GM23338 (cell line): Measurements from ENCODE around the gene PACS2. TPM values are rescaled to one million over a fixed set of nuclear protein-coding genes. Genes with fewer than 3 reads are reported as not detected.

Experiments used
- ATAC-seq: fragments of 200-7000 bp; cut with Tn5 transposase; 3 replicates; pipeline ENCODE4 v1.9.1; 2020
- DNase-seq: peaks from one replicate; pipeline ENCODE4 v3.0.0-alpha.2; 2015; ENCODE audit warnings: low spot score
- H2AFZ ChIP-seq: fragments of 200-600 bp; sonication (generic); 2 replicates; pipeline ENCODE4 v1.8.0; 2016; ENCODE audit warnings: antibody characterized with exemption, mild to moderate bottlenecking, moderate library complexity
- H3F3A ChIP-seq: fragments of 200-600 bp; sonication (generic); replicated peaks from 2 replicates; pipeline ENCODE4 v1.8.0; 2017; ENCODE audit warnings: antibody characterized with exemption, mixed run types, low read depth
- H3K27ac ChIP-seq: fragments of 200-600 bp; sonication (generic); 2 replicates; pipeline ENCODE4 v1.6.1; 2016; ENCODE audit warnings: low read depth
- H3K27me3 ChIP-seq: fragments of 200-600 bp; sonication (generic); 2 replicates; pipeline ENCODE4 v1.8.0; 2016; ENCODE audit warnings: mild to moderate bottlenecking, mixed run types, moderate library complexity; ENCODE audit not compliant: insufficient read depth
- H3K36me3 ChIP-seq: fragments of 200-600 bp; sonication (generic); 2 replicates; pipeline ENCODE4 v1.8.0; 2016; ENCODE audit warnings: mild to moderate bottlenecking; ENCODE audit not compliant: insufficient read depth
- H3K4me1 ChIP-seq: fragments of 200-600 bp; sonication (generic); 2 replicates; pipeline ENCODE4 v1.8.0; 2016; ENCODE audit warnings: mild to moderate bottlenecking, moderate library complexity; ENCODE audit not compliant: insufficient read depth
- H3K4me2 ChIP-seq: fragments of 200-600 bp; sonication (generic); 2 replicates; pipeline ENCODE4 v1.7.1; 2017; ENCODE audit warnings: mixed run types
- H3K4me3 ChIP-seq: fragments of 200-600 bp; sonication (generic); 2 replicates; pipeline ENCODE4 v1.6.1; 2016; ENCODE audit warnings: mixed run types
- H3K79me2 ChIP-seq: fragments of 200-600 bp; sonication (generic); replicated peaks from 2 replicates; pipeline ENCODE4 v1.8.0; 2017; ENCODE audit warnings: mild to moderate bottlenecking; ENCODE audit not compliant: insufficient read depth
- H3K9me2 ChIP-seq: fragments of 200-600 bp; sonication (generic); 2 replicates; pipeline ENCODE4 v1.8.0; 2017; ENCODE audit not compliant: insufficient read depth
- H4K20me1 ChIP-seq: fragments of 200-600 bp; sonication (generic); replicated peaks from 2 replicates; pipeline ENCODE4 v1.8.0; 2017; ENCODE audit warnings: mild to moderate bottlenecking; ENCODE audit not compliant: insufficient read depth
- H3K27ac Mint-ChIP-seq: 2 replicates; pipeline ENCODE4 v1.8.0; 2020; ENCODE audit warnings: inconsistent platforms, mild to moderate bottlenecking, moderate library complexity, mixed read lengths
- H3K27me3 Mint-ChIP-seq: 3 replicates; pipeline ENCODE4 v1.8.0; 2022; ENCODE audit warnings: low read depth, mild to moderate bottlenecking, moderate library complexity, mixed read lengths, inconsistent platforms; ENCODE audit not compliant: insufficient read depth, poor library complexity
- H3K36me3 Mint-ChIP-seq: 3 replicates; pipeline ENCODE4 v1.8.0; 2021; ENCODE audit warnings: low read depth, mild to moderate bottlenecking, inconsistent platforms, moderate library complexity, mixed read lengths
- H3K4me1 Mint-ChIP-seq: 3 replicates; pipeline ENCODE4 v1.8.0; 2020; ENCODE audit warnings: mild to moderate bottlenecking, inconsistent platforms, mixed read lengths
- H3K4me3 Mint-ChIP-seq: 3 replicates; pipeline ENCODE4 v1.8.0; 2021; ENCODE audit warnings: moderate library complexity, mild to moderate bottlenecking, inconsistent platforms, mixed read lengths
- H3K9me3 Mint-ChIP-seq: 3 replicates; pipeline ENCODE4 v1.8.0; 2020; ENCODE audit warnings: moderate library complexity, mild to moderate bottlenecking, inconsistent platforms, mixed read lengths
- CTCF ChIP-seq, 2 experiments: fragments of 200-600 bp in 1 of 2; sonication (generic) in 1 of 2; conservative IDR thresholded peaks; 2 replicates each; pipeline versions ENCODE4 v1.5.1 to v1.6.1; 2016 to 2017; ENCODE audit warnings: antibody characterized with exemption in 2 of 2, low read depth in 2 of 2, mild to moderate bottlenecking in 2 of 2, moderate library complexity in 1 of 2
- ETS1 ChIP-seq: IDR thresholded peaks from 2 replicates; pipeline ENCODE4 v1.6.1; 2016; ENCODE audit warnings: antibody characterized with exemption
- EZH2phosphoT487 ChIP-seq: fragments of 200-600 bp; sonication (generic); IDR thresholded peaks from one replicate; pipeline ENCODE4 v1.8.1; 2018; ENCODE audit warnings: antibody characterized with exemption; ENCODE audit not compliant: unreplicated experiment
- JUNB ChIP-seq: IDR thresholded peaks from one replicate; pipeline ENCODE4 v1.6.1; 2016; ENCODE audit warnings: antibody characterized with exemption; ENCODE audit not compliant: unreplicated experiment
- POLR2AphosphoS5 ChIP-seq: IDR thresholded peaks from 2 replicates; pipeline ENCODE4 v1.6.1; 2016; ENCODE audit warnings: antibody characterized with exemption, low read depth
- REST ChIP-seq: IDR thresholded peaks from one replicate; pipeline ENCODE4 v1.6.1; 2018; ENCODE audit warnings: antibody characterized with exemption; ENCODE audit not compliant: unreplicated experiment
- ZNF114 ChIP-seq: fragments of 250-450 bp; sonication (Bioruptor Pico); IDR thresholded peaks from 2 replicates; pipeline ENCODE4 v1.5.0; 2020; ENCODE audit warnings: mild to moderate bottlenecking, moderate library complexity
- ZNF331 ChIP-seq: fragments of 250-450 bp; sonication (Bioruptor Pico); IDR thresholded peaks from 2 replicates; pipeline ENCODE4 v1.5.0; 2020; ENCODE audit warnings: low read depth, mild to moderate bottlenecking, moderate library complexity
- ZNF462 ChIP-seq: fragments of 250-450 bp; sonication (Bioruptor Pico); IDR thresholded peaks from 2 replicates; pipeline ENCODE4 v1.5.0; 2020; ENCODE audit warnings: mild to moderate bottlenecking, moderate library complexity
- polyA plus RNA-seq: library from polyadenylated mRNA; unstranded; fragments of >200 nt; fragmentation: Nextera tagmentation; extraction: Ambion mirVana; gene quantifications from 2 replicates; pipeline ENCODE4 v1.2.1, GENCODE V29; 2016
- total RNA-seq: library from RNA; depleted of rRNA; stranded (reverse); fragments of >200 nt; shearing (Covaris generic); gene quantifications from 2 replicates; pipeline ENCODE4 v1.2.3, GENCODE V29; 2014

PACS2 gene
- total and polyA plus RNA-seq, 2 experiments from 2014 or later = 22.5 to 79.0 TPM

GRCh38 chr14:105348169-105348944 is 33.8 kb downstream of the PACS2 start (continued):
- no peak for TF ChIP-seq ZNF462 (CRISPR knock-in tag)
- TF ChIP-seq EZH2phosphoT487 = no peak

GRCh38 chr14:105348945-105349699 is 34.6 kb downstream of the PACS2 start:
- Histone ChIP-seq H2AFZ (no peak overlapping the region), H3K27ac (no peak overlapping the region), H3K9me2 (no peaks in the 10 kb centered on the region), H3F3A (no peaks in the 10 kb centered on the region; the same call in 1 of the 2 replicates), H3K4me2 (no peak overlapping the region), H4K20me1 (peaks cover 10% of the 10 kb centered on the region), H3K4me1 (no peaks in the 10 kb centered on the region), H3K4me3 (no peak overlapping the region), H3K79me2 (peaks cover 23% of the 10 kb centered on the region), H3K27me3 (no peaks in the 10 kb centered on the region), H3K36me3 (no peaks in the 10 kb centered on the region)
- no peaks in the 10 kb centered on the region; the same call in none of the 3 replicates for H3K9me3 Mint-ChIP-seq
- no peak overlapping the region for H3K27ac Mint-ChIP-seq
- peaks cover 4% of the 10 kb centered on the region; the same call in 1 of the 3 replicates for H3K36me3 Mint-ChIP-seq
- H3K4me3 Mint-ChIP-seq = no peak overlapping the region
- peaks cover 5% of the 10 kb centered on the region; the same call in 1 of the 3 replicates for H3K4me1 Mint-ChIP-seq
- peaks cover 2% of the 10 kb centered on the region for H3K27me3 Mint-ChIP-seq
- DNase-seq (no peak), ATAC-seq (no peak)
- no peak for TF ChIP-seq ETS1
- no peak for TF ChIP-seq JUNB
- no peak for TF ChIP-seq CTCF (conservative IDR thresholded peaks at IDR 0.05; ENCODE audit: low read depth in 2 of 2)
- no peak for TF ChIP-seq POLR2AphosphoS5
- no peak for TF ChIP-seq ZNF331
- TF ChIP-seq REST = no peak
- TF ChIP-seq ZNF114 (CRISPR knock-in tag) = no peak
